ENCODE results near the gene KSR1. TPM values are rescaled to one million over a fixed set of nuclear protein-coding genes. Genes with fewer than 3 reads are reported as not detected.

The KSR1 gene
- total and polyA plus RNA-seq, 2 of the 8 experiments (the other 6 are each of a cell fraction or from before 2014, with no cell fraction given) = 14.1 to 34.7 TPM

DNA sequence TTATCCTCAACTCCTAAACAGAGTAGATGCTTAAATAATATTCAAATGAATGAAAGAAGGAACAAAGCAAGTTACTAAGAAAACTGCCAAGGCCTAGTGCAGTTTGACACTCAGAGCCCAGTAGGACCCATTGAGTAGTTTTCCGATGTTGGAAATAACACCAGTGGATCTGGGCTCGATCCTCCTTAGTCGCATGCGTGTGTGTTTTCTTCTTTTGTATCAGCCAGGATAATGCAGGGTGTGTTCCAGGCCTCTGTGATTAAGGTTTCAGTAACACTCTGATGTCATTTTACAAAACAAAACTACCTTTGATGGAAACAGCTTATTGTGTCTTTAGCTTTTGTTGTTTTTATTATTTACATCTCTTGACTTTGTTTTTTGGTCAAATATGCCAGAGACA lies 24.5 kb downstream of the KSR1 start:
- no peak for TF ChIP-seq EZH2 (IDR thresholded peaks at IDR 0.05; ENCODE audit: low read depth, low read length, severe bottlenecking)
- TF ChIP-seq HDAC2 (IDR thresholded peaks at IDR 0.05; ENCODE audit: borderline replicate concordance in 1 of 2, low read depth in 2 of 2, low read length in 2 of 2) = no peak
- TF ChIP-seq PHF8 (conservative IDR thresholded peaks at IDR 0.05; ENCODE audit: low read depth, low read length) = no peak
- TF ChIP-seq RAD21 (IDR thresholded peaks at IDR 0.05 in 1 of 2, conservative IDR thresholded peaks at IDR 0.05 in 1 of 2; ENCODE audit: low read depth in 2 of 2, low read length in 2 of 2) = no peak
- TF ChIP-seq, protein P1, sequence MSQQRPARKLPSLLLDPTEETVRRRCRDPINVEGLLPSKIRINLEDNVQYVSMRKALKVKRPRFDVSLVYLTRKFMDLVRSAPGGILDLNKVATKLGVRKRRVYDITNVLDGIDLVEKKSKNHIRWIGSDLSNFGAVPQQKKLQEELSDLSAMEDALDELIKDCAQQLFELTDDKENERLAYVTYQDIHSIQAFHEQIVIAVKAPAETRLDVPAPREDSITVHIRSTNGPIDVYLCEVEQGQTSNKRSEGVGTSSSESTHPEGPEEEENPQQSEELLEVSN (IDR thresholded peaks at IDR 0.05) = no peak
- Histone ChIP-seq H3K9ac (replicated peaks in 1 of 4; ENCODE audit: extremely low read depth in 1 of 4, low read depth in 3 of 4, low read length in 3 of 4) (no peak overlapping the region), H3K14ac (ENCODE audit: insufficient read length) (no peak overlapping the region), H2BK20ac (ENCODE audit: low read length) (no peak overlapping the region), H3K79me2 (ENCODE audit: control insufficient read depth in 1 of 2, insufficient read depth in 2 of 2, low read length in 2 of 2) (peaks cover 0 to 79% of the 10 kb centered on the region in 2 experiments; a peak in 3 of 4 replicates), H4K91ac (replicated peaks; ENCODE audit: insufficient read length, low read length) (no peak overlapping the region), H3K4me2 (ENCODE audit: insufficient read depth in 1 of 2, low read depth in 2 of 2, low read length in 2 of 2) (no peak overlapping the region), H3K23me2 (ENCODE audit: low read depth, low read length) (no peaks in the 10 kb centered on the region), H4K20me1 (replicated peaks in 1 of 2; ENCODE audit: control insufficient read depth in 1 of 2, insufficient read depth in 2 of 2, low read length in 2 of 2) (peaks cover 0 to 6% of the 10 kb centered on the region in 2 experiments), H2BK120ac (replicated peaks; ENCODE audit: low read depth, low read length) (no peak overlapping the region), H4K5ac (ENCODE audit: insufficient read length, low read depth, low read length) (no peak overlapping the region), H3K36me3 (ENCODE audit: control insufficient read depth in 2 of 4, insufficient read depth in 4 of 4, low read length in 3 of 4) (no peaks in the 10 kb centered on the region), H2BK12ac (ENCODE audit: low read depth, low read length) (no peak overlapping the region), H3K56ac (replicated peaks; ENCODE audit: insufficient read length, low read depth, low read length) (no peak overlapping the region), H2AFZ (ENCODE audit: low read length) (no peak overlapping the region), H3K27me3 (replicated peaks in 1 of 4; ENCODE audit: control insufficient read depth in 3 of 4, extremely low read depth in 1 of 4, insufficient read depth in 3 of 4, low read length in 3 of 4) (no peaks in the 10 kb centered on the region), H2AK5ac (ENCODE audit: low read depth, low read length) (no peak overlapping the region), H3K79me1 (ENCODE audit: low read depth, low read length) (peaks cover 7% of the 10 kb centered on the region; the same call in 1 of the 2 replicates), H2BK5ac (ENCODE audit: low read depth, low read length) (no peak overlapping the region), H4K8ac (ENCODE audit: extremely low read depth, insufficient read depth, low read length) (no peak overlapping the region), H2BK15ac (ENCODE audit: low read length) (no peak overlapping the region), H3K27ac (ENCODE audit: low read depth, low read length) (no peak overlapping the region), H3K23ac (ENCODE audit: insufficient read length) (no peak overlapping the region), H3K9me3 (ENCODE audit: insufficient read depth in 2 of 2, low read depth in 1 of 2, low read length in 1 of 2) (no peaks in the 10 kb centered on the region), H3K4ac (replicated peaks; ENCODE audit: insufficient read length, low read depth, low read length) (no peak overlapping the region), H3K4me3 (ENCODE audit: extremely low read depth in 1 of 4, insufficient read depth in 2 of 4, low read depth in 3 of 4, low read length in 4 of 4) (no peak overlapping the region), H3K4me1 (replicated peaks in 1 of 4; ENCODE audit: control insufficient read depth in 3 of 4, insufficient read depth in 4 of 4, low read length in 3 of 4) (peaks cover 5 to 29% (median 12%) of the 10 kb centered on the region in 4 experiments; a peak in 6 of 7 replicates), H3K18ac (ENCODE audit: extremely low read depth, low read length) (no peak overlapping the region; the same call in 1 of the 2 replicates)
- no peak for DNase-seq (ENCODE audit: low read depth in 1 of 2, low spot score in 2 of 2)
- ChIA-PET CTCF (ENCODE audit: partially characterized antibody) (interaction anchor here (1.0 to 1.5 kb wide), 5 partner anchors 13 to 54 kb away, joined by 3 to 5 read pairs (median 3); no protein-coding TSS in a partner anchor), POLR2A (ENCODE audit: partially characterized antibody) (no interaction called here)
- no peak for FAIRE-seq
- WGBS, 2 experiments (ENCODE audit: extremely low coverage in 1 of 2, insufficient coverage in 1 of 2, insufficient read length in 1 of 2, insufficient replicate concordance in 2 of 2, low coverage in 1 of 2, low lambda C conversion rate in 2 of 2, missing lambda C conversion rate in 1 of 2) = 90% methylated on average over 4 of the region's 4 CpGs; no CpG with 5 or more reads in 1 of the 2 experiments

All from H1 (cell line).